A673 (cell line): ENCODE data around the gene SGCD. TPM values are rescaled to one million over a fixed set of nuclear protein-coding genes. Genes with fewer than 3 reads are reported as not detected.

ENCODE experiments used
- BruUV-seq: library from RNA; stranded (reverse); fragments of 400-500 nt; replicated peaks from 2 replicates; lab custom pipeline; 2021; lab: Mats Ljungman, UMichigan
- CTCF ChIA-PET: fragments of 300-600 bp; sonication (Branson Sonifier 250); formaldehyde crosslinking; loops from one replicate; lab custom pipeline; 2022; ENCODE audit warnings: antibody characterized with exemption; lab: Charles Lee
- POLR2A ChIA-PET: fragments of 300-600 bp; sonication (Branson Sonifier 250); formaldehyde crosslinking; loops from one replicate; lab custom pipeline; 2022; ENCODE audit warnings: antibody characterized with exemption; ENCODE audit not compliant: low non-redundant PET; lab: Charles Lee
- DNase-seq: peaks from one replicate; pipeline ENCODE4 v3.0.0-alpha.2; 2015; ENCODE audit warnings: low spot score
- H3K27ac ChIP-seq: fragments of 200-600 bp; sonication (generic); 2 replicates; pipeline ENCODE4 v1.5.1; 2016; ENCODE audit warnings: mixed run types, low read depth, mild to moderate bottlenecking, mixed read lengths, antibody characterized with exemption, low read length; ENCODE audit not compliant: poor library complexity, severe bottlenecking
- H3K27me3 ChIP-seq: fragments of 200-600 bp; sonication (generic); replicated peaks from 2 replicates; pipeline ENCODE4 v1.6.1; 2017; ENCODE audit warnings: mixed run types, low read depth, mild to moderate bottlenecking, mixed read lengths, antibody characterized with exemption, low read length; ENCODE audit not compliant: insufficient read depth, poor library complexity
- H3K36me3 ChIP-seq: fragments of 200-600 bp; sonication (generic); 2 replicates; pipeline ENCODE4 v1.6.1; 2016; ENCODE audit warnings: mixed run types, mild to moderate bottlenecking, mixed read lengths, antibody characterized with exemption, low read length; ENCODE audit not compliant: insufficient read depth, poor library complexity, severe bottlenecking
- H3K4me1 ChIP-seq: fragments of 200-600 bp; sonication (generic); 2 replicates; pipeline ENCODE4 v1.6.1; 2017; ENCODE audit warnings: mixed run types, mild to moderate bottlenecking, mixed read lengths, antibody characterized with exemption, low read length; ENCODE audit not compliant: insufficient read depth, poor library complexity, severe bottlenecking
- H3K4me3 ChIP-seq: fragments of 200-600 bp; sonication (generic); 2 replicates; pipeline ENCODE4 v1.5.1; 2016; ENCODE audit warnings: low read depth, mixed run types, mild to moderate bottlenecking, mixed read lengths, low read length; ENCODE audit not compliant: poor library complexity, severe bottlenecking
- H3K9me3 ChIP-seq: fragments of 200-600 bp; sonication (generic); 2 replicates; pipeline ENCODE4 v1.6.1; 2016; ENCODE audit warnings: mixed run types, low read depth, mild to moderate bottlenecking, mixed read lengths, antibody characterized with exemption, low read length; ENCODE audit not compliant: poor library complexity, severe bottlenecking
- CTCF ChIP-seq: fragments of 300-800, 200-600 bp; sonication (generic); conservative IDR thresholded peaks from 2 replicates; pipeline ENCODE4 v1.5.1; 2017; ENCODE audit warnings: low read depth, mild to moderate bottlenecking, antibody characterized with exemption, low read length, moderate library complexity, mixed read lengths
- EZH2 ChIP-seq: fragments of 200-600 bp; sonication (generic); IDR thresholded peaks from 2 replicates; pipeline ENCODE4 v1.6.1; 2017; ENCODE audit warnings: borderline replicate concordance, low read depth, mild to moderate bottlenecking, mixed read lengths, antibody characterized with exemption, low read length; ENCODE audit not compliant: poor library complexity, severe bottlenecking
- intact Hi-C: fragments of 100-400 bp; cut with micrococcal nuclease; formaldehyde crosslinking; loops from one replicate; pipeline ENCODE4 v1.10.0; 2022; ENCODE audit not compliant: unreplicated experiment
- total RNA-seq: library from RNA; stranded (reverse); gene quantifications from 2 replicates; pipeline ENCODE4 v1.2.3, GENCODE V29; 2021

Gene SGCD
- total RNA-seq, 1 experiment from 2014 or later: 0.17 TPM

- Histone ChIP-seq H3K27me3 (no peaks in the 10 kb centered on the region), H3K27ac (no peak overlapping the region), H3K4me3 (no peak overlapping the region), H3K4me1 (no peaks in the 10 kb centered on the region), H3K9me3 (no peaks in the 10 kb centered on the region), H3K36me3 (no peaks in the 10 kb centered on the region)
- intact Hi-C loops: no loop called here
- DNase-seq: no peak
- TF ChIP-seq CTCF: no peak
- TF ChIP-seq EZH2: no peak
- ChIA-PET CTCF (no interaction called here), POLR2A (no interaction called here)
- no TSS peak for BruUV-seq
Measured at GRCh38 chr5:156414391-156414790, 87.4 kb downstream of the SGCD start.

DNA sequence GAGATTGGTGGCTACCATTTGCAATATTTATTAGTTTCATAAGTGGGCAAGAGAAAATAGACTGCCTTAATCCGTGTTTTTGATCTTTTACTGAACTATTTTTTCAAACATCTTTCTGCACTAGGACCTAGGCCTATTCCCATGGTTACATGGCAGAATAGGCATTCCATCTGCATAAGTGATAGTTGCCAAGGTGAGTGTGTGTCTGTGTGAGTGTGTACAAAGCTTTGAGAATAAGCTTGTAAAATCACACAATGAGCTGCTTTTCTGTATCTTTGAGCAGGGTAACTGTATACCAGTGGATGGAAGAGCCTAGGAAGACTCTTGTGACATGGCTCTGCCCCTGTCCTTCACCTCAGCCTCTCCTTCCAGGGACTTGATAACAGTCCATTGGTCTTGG is 92.7 kb downstream of the SGCD start:
- Histone ChIP-seq H3K9me3 (no peaks in the 10 kb centered on the region), H3K36me3 (no peaks in the 10 kb centered on the region), H3K27me3 (no peaks in the 10 kb centered on the region), H3K27ac (no peak overlapping the region), H3K4me3 (no peak overlapping the region), H3K4me1 (no peaks in the 10 kb centered on the region)
- BruUV-seq: no TSS peak
- CTCF ChIA-PET: interaction anchor here (0.6 kb wide), 1 partner anchor 397 kb away, joined by 3 read pairs; no protein-coding TSS in a partner anchor
- TF ChIP-seq EZH2 (no peak), CTCF (no peak)
- intact Hi-C loops: no loop called here
- POLR2A ChIA-PET: no interaction called here
- no peak for DNase-seq

DNA sequence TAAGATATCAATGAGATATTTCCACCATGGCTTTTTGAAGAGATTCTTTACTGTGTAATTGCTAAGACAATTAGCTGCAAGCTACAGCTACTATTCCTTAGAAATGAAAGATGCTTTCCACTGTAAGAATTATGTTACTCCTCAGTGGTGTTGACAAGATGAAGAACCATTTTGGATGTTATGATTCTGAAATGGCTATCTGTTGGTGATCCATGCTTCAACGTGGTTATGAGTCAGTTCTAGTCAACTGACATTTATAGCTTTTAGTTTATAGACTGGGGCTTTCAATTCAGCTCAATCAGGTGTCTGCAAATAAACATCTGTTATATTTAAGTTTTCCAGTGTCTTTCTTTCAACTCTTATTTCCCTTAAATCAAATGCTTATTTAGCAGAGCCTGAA is 93.7 kb downstream of the SGCD start:
- Histone ChIP-seq H3K4me3 (no peak overlapping the region), H3K27ac (no peak overlapping the region), H3K4me1 (no peaks in the 10 kb centered on the region), H3K27me3 (no peaks in the 10 kb centered on the region), H3K36me3 (no peaks in the 10 kb centered on the region), H3K9me3 (no peaks in the 10 kb centered on the region)
- ChIA-PET POLR2A (no interaction called here), CTCF (no interaction called here)
- TF ChIP-seq EZH2 (no peak), CTCF (no peak)
- no TSS peak for BruUV-seq
- intact Hi-C loops: no loop called here
- DNase-seq: no peak
